ENCODE results near the gene PTTG2.

DNA sequence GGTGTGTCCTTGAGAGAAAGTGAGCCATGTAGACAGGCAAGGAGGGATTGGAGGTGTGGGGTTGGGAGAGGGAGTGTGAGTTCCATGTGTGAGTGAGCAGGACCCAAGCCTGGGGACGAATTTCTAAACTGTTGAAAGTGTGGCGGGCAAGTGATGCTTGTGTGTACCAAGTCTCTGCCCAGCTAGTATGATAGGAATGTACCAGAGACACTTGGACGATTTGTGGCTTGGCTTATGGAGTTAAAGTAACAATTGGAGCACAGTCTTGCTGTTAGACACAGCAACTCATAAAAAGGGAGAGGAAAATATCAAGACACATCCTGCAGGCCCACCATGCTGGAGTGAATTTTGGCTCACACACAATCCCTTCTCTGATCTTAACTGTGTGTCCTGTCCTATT lies 8.5 kb downstream of the PTTG2 start:
- TF ChIP-seq POLR2A (IDR thresholded peaks at IDR 0.05): no peak
- TF ChIP-seq, protein P1, sequence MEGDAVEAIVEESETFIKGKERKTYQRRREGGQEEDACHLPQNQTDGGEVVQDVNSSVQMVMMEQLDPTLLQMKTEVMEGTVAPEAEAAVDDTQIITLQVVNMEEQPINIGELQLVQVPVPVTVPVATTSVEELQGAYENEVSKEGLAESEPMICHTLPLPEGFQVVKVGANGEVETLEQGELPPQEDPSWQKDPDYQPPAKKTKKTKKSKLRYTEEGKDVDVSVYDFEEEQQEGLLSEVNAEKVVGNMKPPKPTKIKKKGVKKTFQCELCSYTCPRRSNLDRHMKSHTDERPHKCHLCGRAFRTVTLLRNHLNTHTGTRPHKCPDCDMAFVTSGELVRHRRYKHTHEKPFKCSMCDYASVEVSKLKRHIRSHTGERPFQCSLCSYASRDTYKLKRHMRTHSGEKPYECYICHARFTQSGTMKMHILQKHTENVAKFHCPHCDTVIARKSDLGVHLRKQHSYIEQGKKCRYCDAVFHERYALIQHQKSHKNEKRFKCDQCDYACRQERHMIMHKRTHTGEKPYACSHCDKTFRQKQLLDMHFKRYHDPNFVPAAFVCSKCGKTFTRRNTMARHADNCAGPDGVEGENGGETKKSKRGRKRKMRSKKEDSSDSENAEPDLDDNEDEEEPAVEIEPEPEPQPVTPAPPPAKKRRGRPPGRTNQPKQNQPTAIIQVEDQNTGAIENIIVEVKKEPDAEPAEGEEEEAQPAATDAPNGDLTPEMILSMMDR (IDR thresholded peaks at IDR 0.05): no peak

Measured in uterus (tissue), 2 donors.